PC-3 (cell line): ENCODE results near the gene PRF1.

Experiments
- CTCF ChIP-seq: fragments of 300-600 bp; sonication (generic); conservative IDR thresholded peaks from 2 replicates; pipeline ENCODE4 v1.5.1; 2017; ENCODE audit warnings: antibody characterized with exemption, low read depth, mild to moderate bottlenecking, low read length
- EZH2 ChIP-seq: fragments of 300-600 bp; sonication (generic); IDR thresholded peaks from one replicate; pipeline ENCODE4 v1.6.1; 2017; ENCODE audit warnings: antibody characterized with exemption, mild to moderate bottlenecking, low read length; ENCODE audit not compliant: unreplicated experiment
- EZH2phosphoT487 ChIP-seq: fragments of 300-600 bp; sonication (generic); IDR thresholded peaks from 2 replicates; pipeline ENCODE4 v1.6.1; 2018; ENCODE audit warnings: mild to moderate bottlenecking, antibody characterized with exemption, low read length, borderline replicate concordance

- TF ChIP-seq CTCF (no peak), EZH2 (no peak), EZH2phosphoT487 (no peak)
Measured at GRCh38 chr10:70558295-70558694, 44.2 kb downstream of the PRF1 start.
